HG03280 (cell line): Measurements from ENCODE around the gene PRSS37.

ENCODE experiments used
- ATAC-seq: cut with Tn5 transposase; IDR thresholded peaks from one replicate; pipeline ENCODE4 v1.9.1; 2021; ENCODE audit warnings: mild to moderate bottlenecking, moderate library complexity; ENCODE audit not compliant: unreplicated experiment

Gene PRSS37

GRCh38 chr7:141788296-141788695 lies 53.0 kb downstream of the PRSS37 start:
- ATAC-seq = no peak
